ENCODE data around the gene ZNF689. TPM values are rescaled to one million over a fixed set of nuclear protein-coding genes. Genes with fewer than 3 reads are reported as not detected.

The ZNF689 gene
- total RNA-seq, 6 experiments from 2014 or later = 3.9 to 5.8 (median 4.4) TPM

DNA sequence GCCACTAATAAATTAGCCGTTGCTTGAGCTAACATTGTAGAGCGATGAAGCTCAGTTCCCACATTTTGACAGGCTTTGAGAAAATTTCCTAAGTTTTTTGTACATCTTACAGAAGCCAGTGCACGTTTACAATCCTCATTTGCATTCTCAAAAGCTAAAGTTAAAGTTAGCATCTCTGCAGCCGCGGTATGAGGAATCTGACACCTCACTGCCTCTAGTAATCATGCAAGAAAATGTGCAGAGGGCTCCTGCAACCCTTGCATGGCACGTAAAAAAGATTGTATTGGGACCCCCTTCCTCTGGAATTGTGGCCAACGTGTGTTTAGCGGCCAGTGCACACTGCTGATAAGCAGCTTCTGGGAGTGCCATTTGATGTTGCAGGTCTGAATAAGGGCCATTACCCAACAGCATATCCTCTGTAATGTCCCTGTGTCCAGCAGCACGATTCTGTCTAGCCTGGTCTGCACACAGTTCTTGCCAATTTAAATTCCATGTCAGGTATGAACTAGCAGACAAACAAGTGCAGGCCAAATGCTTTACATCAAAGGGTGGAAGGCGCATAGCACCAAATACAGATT is 12.4 kb upstream of the ZNF689 start:
- ATAC-seq = peak in 1 of 4 donors; percentile 8
- Histone ChIP-seq H3K9me3 (no peaks in the 10 kb centered on the region), H3K27me3 (no peaks in the 10 kb centered on the region), H3K36me3 (no peaks in the 10 kb centered on the region), H3K27ac (no peak overlapping the region), H3K4me1 (peaks cover 0 to 23% (median 4%) of the 10 kb centered on the region in 4 donors), H3K4me3 (no peak overlapping the region)
- WGBS (ENCODE audit: insufficient coverage, low coverage, low lambda C conversion rate, missing lambda C conversion rate) = 38% methylated on average over 10 of the region's 10 CpGs
- no peak for TF ChIP-seq POLR2A (IDR thresholded peaks at IDR 0.05)
- TF ChIP-seq CTCF (IDR thresholded peaks at IDR 0.05) = no peak
- intact Hi-C loops (cut with DNase I) = loop anchor here in 1 of 2 donors (10.0 kb wide), 1 partner anchor 198 kb away; no protein-coding TSS in a partner anchor
- DNase-seq = no peak

DNA sequence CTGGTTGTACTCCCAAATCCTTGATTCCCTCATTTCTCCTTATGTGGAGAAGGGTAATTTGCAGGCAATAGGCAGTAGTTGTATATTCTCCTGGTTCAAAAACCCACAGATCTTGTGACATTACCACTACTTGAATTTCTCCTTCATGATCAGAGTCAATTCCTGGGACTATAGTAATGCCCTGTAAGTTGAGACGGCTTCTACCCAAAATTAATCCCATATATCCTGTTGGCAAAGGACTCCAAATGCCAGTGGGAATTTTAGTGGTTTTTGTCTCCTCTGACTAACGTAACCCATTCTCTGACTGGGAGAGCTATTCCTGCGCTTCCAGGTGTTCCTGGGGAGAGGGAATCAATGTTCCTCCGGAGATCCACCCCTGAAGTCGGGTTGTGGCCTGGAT is 11.6 kb upstream of the ZNF689 start:
- no peak overlapping the region for H3K4me3 ChIP-seq
- WGBS (ENCODE audit: insufficient coverage, low coverage, low lambda C conversion rate, missing lambda C conversion rate) = 85% methylated on average over 4 of the region's 5 CpGs
- TF ChIP-seq POLR2A (IDR thresholded peaks at IDR 0.05) (no peak), CTCF (IDR thresholded peaks at IDR 0.05) (no peak)
- DNase-seq (no peak), ATAC-seq (no peak)
- H3K27ac ChIP-seq = no peak overlapping the region
- no peaks in the 10 kb centered on the region for H3K27me3 ChIP-seq
- no peaks in the 10 kb centered on the region for H3K9me3 ChIP-seq
- no peaks in the 10 kb centered on the region for H3K36me3 ChIP-seq
- intact Hi-C loops (cut with DNase I) = loop anchor here in 1 of 2 donors (10.0 kb wide), 1 partner anchor 197 kb away; no protein-coding TSS in a partner anchor
- peaks cover 0 to 23% (median 4%) of the 10 kb centered on the region in 4 donors for H3K4me1 ChIP-seq

GRCh38 chr16:30620169-30620568 is 10.0 kb upstream of the ZNF689 start:
- Histone ChIP-seq H3K27me3 (no peaks in the 10 kb centered on the region), H3K9me3 (no peaks in the 10 kb centered on the region), H3K4me3 (no peak overlapping the region), H3K36me3 (no peaks in the 10 kb centered on the region), H3K27ac (no peak overlapping the region), H3K4me1 (peaks cover 0 to 23% (median 4%) of the 10 kb centered on the region in 4 donors)
- DNase-seq (no peak), ATAC-seq (no peak)
- TF ChIP-seq POLR2A (IDR thresholded peaks at IDR 0.05) (no peak), CTCF (IDR thresholded peaks at IDR 0.05) (no peak)
- WGBS (ENCODE audit: insufficient coverage, low coverage, low lambda C conversion rate, missing lambda C conversion rate) = 57% methylated on average over 3 of the region's 3 CpGs
- intact Hi-C loops (cut with DNase I) = loop anchor here in 1 of 2 donors (10.0 kb wide), 1 partner anchor 195 kb away; no protein-coding TSS in a partner anchor

GRCh38 chr16:30619638-30620037 is 9.4 kb upstream of the ZNF689 start:
- 52% methylated on average over 4 of the region's 5 CpGs for WGBS (ENCODE audit: insufficient coverage, low coverage, low lambda C conversion rate, missing lambda C conversion rate)
- Histone ChIP-seq H3K27me3 (no peaks in the 10 kb centered on the region), H3K4me3 (no peak overlapping the region), H3K27ac (no peak overlapping the region), H3K9me3 (no peaks in the 10 kb centered on the region), H3K4me1 (peaks cover 0 to 23% (median 4%) of the 10 kb centered on the region in 4 donors), H3K36me3 (no peaks in the 10 kb centered on the region)
- DNase-seq = no peak
- peak in 2 of 4 donors; percentile 36 to 58 for ATAC-seq
- intact Hi-C loops (cut with DNase I) = loop anchor here in 1 of 2 donors (10.0 kb wide), 1 partner anchor 195 kb away; no protein-coding TSS in a partner anchor
- TF ChIP-seq CTCF (IDR thresholded peaks at IDR 0.05) (no peak), POLR2A (IDR thresholded peaks at IDR 0.05) (no peak)
